Testis (tissue), 2 donors: ENCODE results near the gene ADPRH.

Source experiments
- POLR2A ChIP-seq: fragments of 450-650 bp; IDR thresholded peaks from one replicate; pipeline ENCODE4 v1.6.1; 2017; ENCODE audit warnings: antibody characterized with exemption, mild to moderate bottlenecking, moderate library complexity
- TF ChIP-seq, protein P1 (sequence below), 3 experiments: fragments of 450-650 bp in 2 of 3; fragments of 200-600 bp in 1 of 3; sonication (generic) in 1 of 3; IDR thresholded peaks; one replicate each; pipeline ENCODE4 v1.5.1; 2016 to 2019; ENCODE audit warnings: antibody characterized with exemption in 3 of 3, mild to moderate bottlenecking in 2 of 3, moderate library complexity in 1 of 3

DNA sequence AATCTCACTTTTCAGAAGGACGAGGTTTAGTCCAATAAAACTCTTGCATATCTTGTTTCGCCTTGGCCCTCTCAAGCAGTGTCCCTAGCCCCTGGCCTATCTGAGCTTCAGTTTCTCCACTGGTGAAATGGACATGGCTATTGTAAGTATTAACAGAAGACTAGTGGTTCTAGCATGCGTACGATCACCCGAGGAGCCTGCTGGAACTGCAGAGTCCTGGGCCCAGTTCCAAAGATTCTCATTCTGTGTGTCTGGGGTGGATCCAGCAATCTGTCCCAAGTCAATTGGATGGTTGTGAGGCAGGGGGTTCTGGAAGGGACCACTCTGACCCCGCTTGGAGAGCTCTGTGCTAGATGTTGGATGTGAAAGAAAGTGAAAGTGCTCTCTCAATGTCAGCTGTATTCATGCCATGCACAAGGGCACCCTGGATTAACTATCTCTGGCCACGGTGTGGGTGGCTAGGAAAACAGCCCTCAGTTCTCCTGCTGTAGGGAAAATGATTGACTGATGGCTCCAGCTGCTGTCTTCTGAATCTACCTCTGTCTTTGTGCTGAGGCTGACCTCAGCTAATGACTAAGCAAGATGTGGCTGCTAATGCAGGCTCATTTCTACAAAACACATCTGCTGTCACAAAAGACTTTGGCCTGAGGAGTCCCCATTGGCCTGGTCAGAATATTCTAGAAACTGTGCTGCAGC is 16.5 kb downstream of the ADPRH start:
- TF ChIP-seq, protein P1, sequence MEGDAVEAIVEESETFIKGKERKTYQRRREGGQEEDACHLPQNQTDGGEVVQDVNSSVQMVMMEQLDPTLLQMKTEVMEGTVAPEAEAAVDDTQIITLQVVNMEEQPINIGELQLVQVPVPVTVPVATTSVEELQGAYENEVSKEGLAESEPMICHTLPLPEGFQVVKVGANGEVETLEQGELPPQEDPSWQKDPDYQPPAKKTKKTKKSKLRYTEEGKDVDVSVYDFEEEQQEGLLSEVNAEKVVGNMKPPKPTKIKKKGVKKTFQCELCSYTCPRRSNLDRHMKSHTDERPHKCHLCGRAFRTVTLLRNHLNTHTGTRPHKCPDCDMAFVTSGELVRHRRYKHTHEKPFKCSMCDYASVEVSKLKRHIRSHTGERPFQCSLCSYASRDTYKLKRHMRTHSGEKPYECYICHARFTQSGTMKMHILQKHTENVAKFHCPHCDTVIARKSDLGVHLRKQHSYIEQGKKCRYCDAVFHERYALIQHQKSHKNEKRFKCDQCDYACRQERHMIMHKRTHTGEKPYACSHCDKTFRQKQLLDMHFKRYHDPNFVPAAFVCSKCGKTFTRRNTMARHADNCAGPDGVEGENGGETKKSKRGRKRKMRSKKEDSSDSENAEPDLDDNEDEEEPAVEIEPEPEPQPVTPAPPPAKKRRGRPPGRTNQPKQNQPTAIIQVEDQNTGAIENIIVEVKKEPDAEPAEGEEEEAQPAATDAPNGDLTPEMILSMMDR (IDR thresholded peaks at IDR 0.05): no peak
- no peak for TF ChIP-seq POLR2A
